ENCODE data around the gene CCDC73. TPM values are rescaled to one million over a fixed set of nuclear protein-coding genes. Genes with fewer than 3 reads are reported as not detected.
"Not testable (repeated sequence)": the region's sequence is repeated elsewhere in the genome, so short reads cannot be mapped to it uniquely, and the experiment has no call there.

The CCDC73 gene
- total RNA-seq, 1 donor from 2014 or later, result not detected

DNA sequence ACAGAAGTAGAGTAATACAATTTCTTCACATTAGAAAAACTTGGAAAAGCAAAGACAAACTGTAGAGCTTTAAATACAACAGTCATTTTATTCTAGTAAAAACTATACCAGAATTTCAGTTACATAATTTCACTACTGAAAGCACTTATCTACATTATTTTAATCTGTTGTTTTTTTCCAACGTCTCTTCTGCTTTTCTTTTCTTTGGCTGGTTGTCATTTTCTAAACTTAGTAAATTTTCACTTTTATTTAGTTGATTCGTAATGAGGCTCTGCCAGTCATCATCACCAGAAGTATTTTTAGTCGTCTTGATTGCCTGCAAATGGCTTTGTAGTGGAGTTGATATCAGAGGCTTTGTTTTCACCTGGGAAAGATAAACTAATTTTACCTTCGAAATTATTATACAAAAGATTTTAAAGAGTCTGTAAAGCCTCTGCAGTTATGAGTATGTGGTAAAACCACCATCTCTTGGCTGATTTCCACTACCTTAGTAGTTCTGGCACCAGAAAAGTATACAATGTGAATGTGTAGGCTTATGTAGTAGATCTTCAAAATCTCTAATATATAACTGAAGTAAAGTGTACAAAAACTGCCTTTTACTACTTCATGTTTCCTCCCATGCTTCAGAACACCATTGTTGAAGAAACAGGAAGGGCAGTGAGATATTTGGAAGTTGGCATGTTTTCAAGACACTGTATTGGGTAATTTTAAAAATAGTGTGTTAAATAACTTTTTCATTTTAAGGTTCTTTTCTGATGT lies 191.6 kb downstream of the CCDC73 start:
- Mint-ChIP-seq H3K27ac (peak overlapping the region; percentile 17), H3K36me3 (ENCODE audit: insufficient read depth) (peaks cover 24% of the 10 kb centered on the region), H3K4me1 (ENCODE audit: low read depth) (peaks cover 3% of the 10 kb centered on the region), H3K9me3 (ENCODE audit: low read depth) (peaks cover 6% of the 10 kb centered on the region), H3K27me3 (no peaks in the 10 kb centered on the region), H3K4me3 (ENCODE audit: low read depth) (no peak overlapping the region)
- TF ChIP-seq, protein P1, sequence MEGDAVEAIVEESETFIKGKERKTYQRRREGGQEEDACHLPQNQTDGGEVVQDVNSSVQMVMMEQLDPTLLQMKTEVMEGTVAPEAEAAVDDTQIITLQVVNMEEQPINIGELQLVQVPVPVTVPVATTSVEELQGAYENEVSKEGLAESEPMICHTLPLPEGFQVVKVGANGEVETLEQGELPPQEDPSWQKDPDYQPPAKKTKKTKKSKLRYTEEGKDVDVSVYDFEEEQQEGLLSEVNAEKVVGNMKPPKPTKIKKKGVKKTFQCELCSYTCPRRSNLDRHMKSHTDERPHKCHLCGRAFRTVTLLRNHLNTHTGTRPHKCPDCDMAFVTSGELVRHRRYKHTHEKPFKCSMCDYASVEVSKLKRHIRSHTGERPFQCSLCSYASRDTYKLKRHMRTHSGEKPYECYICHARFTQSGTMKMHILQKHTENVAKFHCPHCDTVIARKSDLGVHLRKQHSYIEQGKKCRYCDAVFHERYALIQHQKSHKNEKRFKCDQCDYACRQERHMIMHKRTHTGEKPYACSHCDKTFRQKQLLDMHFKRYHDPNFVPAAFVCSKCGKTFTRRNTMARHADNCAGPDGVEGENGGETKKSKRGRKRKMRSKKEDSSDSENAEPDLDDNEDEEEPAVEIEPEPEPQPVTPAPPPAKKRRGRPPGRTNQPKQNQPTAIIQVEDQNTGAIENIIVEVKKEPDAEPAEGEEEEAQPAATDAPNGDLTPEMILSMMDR (IDR thresholded peaks at IDR 0.05; ENCODE audit: unreplicated experiment), result no peak
- DNase-seq (ENCODE audit: low spot score, unreplicated experiment), result no peak

DNA sequence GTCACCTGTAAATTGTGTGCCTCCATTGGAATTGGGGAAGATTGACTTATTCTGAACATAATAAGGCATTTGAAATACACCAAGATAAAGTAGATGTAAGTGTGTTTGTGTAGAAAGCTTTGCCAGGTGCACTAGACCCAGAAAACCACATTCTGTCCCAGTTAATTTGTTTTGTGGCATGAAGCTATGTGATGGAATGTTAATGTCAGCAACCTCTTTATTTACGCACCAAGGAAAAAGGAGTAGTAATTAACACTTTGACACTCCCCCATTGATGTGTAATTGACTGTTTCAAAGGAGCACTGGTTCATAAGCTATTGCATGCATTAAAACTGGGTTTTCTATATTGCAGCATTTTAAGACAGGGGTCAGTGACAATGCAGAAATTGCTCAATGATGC lies 196.5 kb downstream of the CCDC73 start:
- Mint-ChIP-seq H3K27ac (peak overlapping the region; percentile 34), H3K36me3 (ENCODE audit: insufficient read depth) (peaks cover 26% of the 10 kb centered on the region), H3K27me3 (no peaks in the 10 kb centered on the region), H3K4me1 (ENCODE audit: low read depth) (peaks cover 6% of the 10 kb centered on the region), H3K4me3 (ENCODE audit: low read depth) (no peak overlapping the region), H3K9me3 (ENCODE audit: low read depth) (no peaks in the 10 kb centered on the region)
- TF ChIP-seq, protein P1 (IDR thresholded peaks at IDR 0.05; ENCODE audit: unreplicated experiment), result no peak
- no peak for DNase-seq (ENCODE audit: low spot score, unreplicated experiment)

DNA sequence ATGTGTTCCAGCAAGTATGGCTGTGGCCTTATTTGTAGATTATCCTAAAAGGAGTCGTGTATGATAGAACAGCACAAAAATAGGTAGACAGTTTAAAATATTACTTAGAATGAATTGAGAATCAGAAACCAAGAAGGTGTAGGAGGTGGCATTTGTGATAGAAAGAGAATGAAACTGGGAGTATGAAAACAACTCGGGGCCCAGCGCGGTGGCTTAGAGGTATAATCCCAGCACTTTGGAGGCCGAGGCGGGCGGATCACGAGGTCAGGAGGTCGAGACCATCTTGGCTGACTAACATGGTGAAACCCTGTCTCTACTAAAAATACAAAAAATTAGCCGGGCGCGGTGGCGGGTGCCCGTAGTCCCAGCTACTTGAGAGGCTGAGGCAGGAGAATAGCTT lies 198.3 kb downstream of the CCDC73 start:
- H3K27ac Mint-ChIP-seq; H3K4me1 Mint-ChIP-seq (ENCODE audit: low read depth); H3K9me3 Mint-ChIP-seq (ENCODE audit: low read depth); H3K4me3 Mint-ChIP-seq (ENCODE audit: low read depth); DNase-seq (ENCODE audit: low spot score, unreplicated experiment); H3K27me3 Mint-ChIP-seq: not testable (repeated sequence)
- H3K36me3 Mint-ChIP-seq (ENCODE audit: insufficient read depth), result peaks cover 31% of the 10 kb centered on the region

DNA sequence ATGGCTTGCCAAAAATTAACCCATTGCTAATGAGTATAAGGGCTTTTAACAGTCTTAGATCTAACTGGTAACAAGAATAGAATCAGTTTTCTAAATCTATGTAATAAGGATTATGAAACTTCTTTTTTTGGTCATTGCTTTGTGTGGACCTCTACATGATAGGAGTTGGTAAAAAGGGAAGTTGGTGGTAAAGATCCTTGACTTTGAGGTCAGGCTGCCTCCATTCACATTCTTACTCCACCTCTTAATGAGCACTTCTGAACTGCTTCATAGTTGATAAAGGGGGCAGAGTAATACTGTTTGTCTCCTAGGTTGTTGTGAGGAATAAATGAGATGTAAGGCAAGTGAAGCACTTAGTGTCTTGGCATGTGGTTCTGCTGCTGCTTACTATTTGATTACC lies 200.2 kb downstream of the CCDC73 start:
- no peaks in the 10 kb centered on the region for H3K9me3 Mint-ChIP-seq (ENCODE audit: low read depth)
- no peaks in the 10 kb centered on the region for H3K27me3 Mint-ChIP-seq
- H3K27ac Mint-ChIP-seq, result no peak overlapping the region
- H3K4me3 Mint-ChIP-seq (ENCODE audit: low read depth), result no peak overlapping the region
- peaks cover 6% of the 10 kb centered on the region for H3K4me1 Mint-ChIP-seq (ENCODE audit: low read depth)
- TF ChIP-seq, protein P1 (IDR thresholded peaks at IDR 0.05; ENCODE audit: unreplicated experiment), result no peak
- H3K36me3 Mint-ChIP-seq (ENCODE audit: insufficient read depth), result peaks cover 38% of the 10 kb centered on the region
- no peak for DNase-seq (ENCODE audit: low spot score, unreplicated experiment)

DNA sequence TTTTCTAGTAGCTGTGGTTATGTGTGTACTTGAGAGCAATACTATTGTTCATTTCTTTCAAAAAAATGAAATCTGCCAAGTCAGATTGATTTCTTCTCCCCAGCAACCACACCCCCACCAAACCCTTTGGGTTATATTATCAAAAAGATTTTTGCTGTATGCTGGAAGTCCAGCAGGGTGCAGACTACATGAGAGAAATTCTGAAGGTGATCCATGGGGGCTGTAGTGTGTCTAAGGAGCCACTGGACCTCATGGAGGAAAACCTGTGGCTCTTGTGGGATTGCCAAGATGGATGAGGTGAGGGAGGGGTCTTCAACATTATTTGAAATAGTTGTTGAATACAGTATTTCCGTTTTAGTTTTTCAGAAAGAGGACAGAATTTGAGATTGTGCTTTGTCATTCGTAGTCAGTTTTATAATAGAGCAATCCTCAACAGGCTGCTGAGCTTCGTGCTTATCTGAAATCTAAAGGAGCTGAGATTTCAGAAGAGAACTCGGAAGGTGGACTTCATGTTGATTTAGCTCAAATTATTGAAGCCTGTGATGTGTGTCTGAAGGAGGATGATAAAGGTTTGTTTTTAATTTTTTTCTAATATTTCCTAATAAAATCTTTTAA lies 207.8 kb downstream of the CCDC73 start:
- H3K4me1 Mint-ChIP-seq (ENCODE audit: low read depth), result peaks cover 20% of the 10 kb centered on the region
- TF ChIP-seq, protein P1 (IDR thresholded peaks at IDR 0.05; ENCODE audit: unreplicated experiment), result peak; percentile 16
- H3K27ac Mint-ChIP-seq, result no peak overlapping the region
- H3K4me3 Mint-ChIP-seq (ENCODE audit: low read depth), result peak overlapping the region; percentile 24
- no peak for DNase-seq (ENCODE audit: low spot score, unreplicated experiment)
- no peaks in the 10 kb centered on the region for H3K9me3 Mint-ChIP-seq (ENCODE audit: low read depth)
- no peaks in the 10 kb centered on the region for H3K27me3 Mint-ChIP-seq
- H3K36me3 Mint-ChIP-seq (ENCODE audit: insufficient read depth), result peaks cover 14% of the 10 kb centered on the region
